Panc1 (cell line): Measurements from ENCODE around the gene CDKN2D. TPM values are rescaled to one million over a fixed set of nuclear protein-coding genes. Genes with fewer than 3 reads are reported as not detected.

Experiments
- ATAC-seq: fragments of 200-7000 bp; cut with Tn5 transposase; 2 replicates; pipeline ENCODE4 v1.9.1; 2020; ENCODE audit warnings: mild to moderate bottlenecking, moderate library complexity
- BruUV-seq: library from RNA; stranded (reverse); fragments of 400-500 nt; replicated peaks from 2 replicates; lab custom pipeline; 2021; lab: Mats Ljungman, UMichigan
- CTCF ChIA-PET: fragments of 300-600 bp; sonication (Branson Sonifier 250); formaldehyde crosslinking; loops from one replicate; lab custom pipeline; 2022; ENCODE audit warnings: antibody characterized with exemption; lab: Charles Lee
- POLR2A ChIA-PET: fragments of 300-600 bp; sonication (Branson Sonifier 250); formaldehyde crosslinking; loops from one replicate; lab custom pipeline; 2022; ENCODE audit warnings: antibody characterized with exemption; lab: Charles Lee
- DNase-seq: peaks from one replicate; pipeline ENCODE4 v3.0.0-alpha.2; 2010; ENCODE audit warnings: low read depth, low spot score
- H3K27ac ChIP-seq: 2 replicates; pipeline ENCODE4 v1.5.1; 2011; ENCODE audit warnings: mild to moderate bottlenecking, low read length, inconsistent platforms
- H3K27me3 ChIP-seq: fragments of 200-500 bp; sonication (Bioruptor generic); 2 replicates; pipeline ENCODE4 v1.6.0; 2014; ENCODE audit warnings: low read length, inconsistent platforms; ENCODE audit not compliant: control insufficient read depth, insufficient read depth
- H3K36me3 ChIP-seq: fragments of 200-500 bp; sonication (Bioruptor generic); 2 replicates; pipeline ENCODE4 v1.5.1; 2014; ENCODE audit warnings: inconsistent platforms, mild to moderate bottlenecking, low read length, moderate library complexity; ENCODE audit not compliant: control insufficient read depth, insufficient read depth
- H3K4me1 ChIP-seq: 2 replicates; pipeline ENCODE4 v1.5.1; 2011; ENCODE audit warnings: inconsistent platforms, mild to moderate bottlenecking, low read length, moderate library complexity; ENCODE audit not compliant: control insufficient read depth, insufficient read depth
- H3K4me3 ChIP-seq, 2 experiments: 2 replicates each; pipeline ENCODE4 v1.5.1; 2011 to 2012; ENCODE audit warnings: low read depth in 2 of 2, low read length in 2 of 2, mild to moderate bottlenecking in 2 of 2, inconsistent platforms in 1 of 2, moderate library complexity in 1 of 2
- H3K9me3 ChIP-seq: fragments of 200-500 bp; sonication (Bioruptor generic); 2 replicates; pipeline ENCODE4 v1.5.1; 2014; ENCODE audit warnings: low read depth, mild to moderate bottlenecking, inconsistent platforms, low read length, moderate library complexity; ENCODE audit not compliant: control insufficient read depth, insufficient read depth
- POLR2AphosphoS5 ChIP-seq: IDR thresholded peaks from 2 replicates; pipeline ENCODE4 v1.6.1; 2012; ENCODE audit warnings: mild to moderate bottlenecking, low read depth, low read length, moderate library complexity
- SIN3A ChIP-seq: IDR thresholded peaks from 2 replicates; pipeline ENCODE4 v1.6.1; 2012; ENCODE audit warnings: low read depth, mild to moderate bottlenecking, low read length, moderate library complexity, borderline replicate concordance; ENCODE audit not compliant: insufficient read depth
- TCF7L2 ChIP-seq: IDR thresholded peaks from 2 replicates; pipeline ENCODE4 v1.6.1; 2011; ENCODE audit warnings: mild to moderate bottlenecking, low read depth, low read length, inconsistent platforms
- in situ Hi-C: cut with HindIII; loops from 2 replicates; pipeline ENCODE4 v1.10.0; 2016; ENCODE audit warnings: low sequenced_read_pairs, low pct_unique_long_range_greater_than_20kb
- intact Hi-C: fragments of 100-400 bp; cut with micrococcal nuclease; formaldehyde crosslinking; loops from one replicate; pipeline ENCODE4 v1.10.0; 2022; ENCODE audit not compliant: unreplicated experiment
- total RNA-seq: library from RNA; stranded (reverse); gene quantifications from one replicate; pipeline ENCODE4 v1.2.1, GENCODE V29; 2021; ENCODE audit not compliant: unreplicated experiment
- TF ChIP-seq, protein P1 (sequence below), 2 experiments: IDR thresholded peaks; 2 replicates each; pipeline ENCODE4 v1.6.1; 2011 to 2012; ENCODE audit warnings: low read depth in 2 of 2, control low read depth in 1 of 2, low read length in 1 of 2, mild to moderate bottlenecking in 1 of 2, moderate library complexity in 1 of 2; ENCODE audit not compliant: insufficient read depth in 1 of 2
- TF ChIP-seq, protein P2 (sequence below): fragments of 450-650 bp; IDR thresholded peaks from 2 replicates; pipeline ENCODE4 v1.5.1; 2017; ENCODE audit warnings: mild to moderate bottlenecking

The CDKN2D gene
- total RNA-seq, 1 experiment from 2014 or later, result 7.3 TPM

DNA sequence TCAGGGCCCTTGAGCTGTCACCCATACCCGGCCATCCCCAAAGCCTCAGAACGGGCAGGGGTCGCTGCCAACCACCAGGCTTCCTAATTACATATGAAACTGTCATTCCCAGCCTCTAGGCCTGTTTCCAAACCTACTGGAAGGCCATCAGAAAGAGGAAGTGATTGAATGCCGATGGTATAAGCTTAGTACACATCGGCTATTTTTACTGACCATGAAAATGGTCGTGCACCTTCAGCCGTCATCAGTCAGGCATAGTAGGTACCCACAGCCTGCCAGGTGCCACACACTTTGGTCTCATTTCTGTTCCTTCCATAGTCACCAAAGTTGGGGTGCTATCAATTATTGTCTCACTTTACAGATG lies 13.2 kb downstream of the CDKN2D start:
- DNase-seq (no peak), ATAC-seq (no peak)
- intact Hi-C loops, result no loop called here
- Histone ChIP-seq H3K36me3 (peaks cover 3% of the 10 kb centered on the region; the same call in 1 of the 2 replicates), H3K4me1 (no peaks in the 10 kb centered on the region), H3K4me3 (no peak overlapping the region), H3K27ac (no peak overlapping the region), H3K27me3 (no peaks in the 10 kb centered on the region), H3K9me3 (no peaks in the 10 kb centered on the region)
- POLR2A ChIA-PET, result no interaction called here
- in situ Hi-C loops, result no loop called here
- CTCF ChIA-PET, result no interaction called here
- TF ChIP-seq, protein P1, sequence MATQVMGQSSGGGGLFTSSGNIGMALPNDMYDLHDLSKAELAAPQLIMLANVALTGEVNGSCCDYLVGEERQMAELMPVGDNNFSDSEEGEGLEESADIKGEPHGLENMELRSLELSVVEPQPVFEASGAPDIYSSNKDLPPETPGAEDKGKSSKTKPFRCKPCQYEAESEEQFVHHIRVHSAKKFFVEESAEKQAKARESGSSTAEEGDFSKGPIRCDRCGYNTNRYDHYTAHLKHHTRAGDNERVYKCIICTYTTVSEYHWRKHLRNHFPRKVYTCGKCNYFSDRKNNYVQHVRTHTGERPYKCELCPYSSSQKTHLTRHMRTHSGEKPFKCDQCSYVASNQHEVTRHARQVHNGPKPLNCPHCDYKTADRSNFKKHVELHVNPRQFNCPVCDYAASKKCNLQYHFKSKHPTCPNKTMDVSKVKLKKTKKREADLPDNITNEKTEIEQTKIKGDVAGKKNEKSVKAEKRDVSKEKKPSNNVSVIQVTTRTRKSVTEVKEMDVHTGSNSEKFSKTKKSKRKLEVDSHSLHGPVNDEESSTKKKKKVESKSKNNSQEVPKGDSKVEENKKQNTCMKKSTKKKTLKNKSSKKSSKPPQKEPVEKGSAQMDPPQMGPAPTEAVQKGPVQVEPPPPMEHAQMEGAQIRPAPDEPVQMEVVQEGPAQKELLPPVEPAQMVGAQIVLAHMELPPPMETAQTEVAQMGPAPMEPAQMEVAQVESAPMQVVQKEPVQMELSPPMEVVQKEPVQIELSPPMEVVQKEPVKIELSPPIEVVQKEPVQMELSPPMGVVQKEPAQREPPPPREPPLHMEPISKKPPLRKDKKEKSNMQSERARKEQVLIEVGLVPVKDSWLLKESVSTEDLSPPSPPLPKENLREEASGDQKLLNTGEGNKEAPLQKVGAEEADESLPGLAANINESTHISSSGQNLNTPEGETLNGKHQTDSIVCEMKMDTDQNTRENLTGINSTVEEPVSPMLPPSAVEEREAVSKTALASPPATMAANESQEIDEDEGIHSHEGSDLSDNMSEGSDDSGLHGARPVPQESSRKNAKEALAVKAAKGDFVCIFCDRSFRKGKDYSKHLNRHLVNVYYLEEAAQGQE (IDR thresholded peaks at IDR 0.05; ENCODE audit: insufficient read depth in 1 of 2, low read depth in 2 of 2, low read length in 1 of 2), result no peak
- TF ChIP-seq POLR2AphosphoS5, result no peak
- TF ChIP-seq, protein P2, sequence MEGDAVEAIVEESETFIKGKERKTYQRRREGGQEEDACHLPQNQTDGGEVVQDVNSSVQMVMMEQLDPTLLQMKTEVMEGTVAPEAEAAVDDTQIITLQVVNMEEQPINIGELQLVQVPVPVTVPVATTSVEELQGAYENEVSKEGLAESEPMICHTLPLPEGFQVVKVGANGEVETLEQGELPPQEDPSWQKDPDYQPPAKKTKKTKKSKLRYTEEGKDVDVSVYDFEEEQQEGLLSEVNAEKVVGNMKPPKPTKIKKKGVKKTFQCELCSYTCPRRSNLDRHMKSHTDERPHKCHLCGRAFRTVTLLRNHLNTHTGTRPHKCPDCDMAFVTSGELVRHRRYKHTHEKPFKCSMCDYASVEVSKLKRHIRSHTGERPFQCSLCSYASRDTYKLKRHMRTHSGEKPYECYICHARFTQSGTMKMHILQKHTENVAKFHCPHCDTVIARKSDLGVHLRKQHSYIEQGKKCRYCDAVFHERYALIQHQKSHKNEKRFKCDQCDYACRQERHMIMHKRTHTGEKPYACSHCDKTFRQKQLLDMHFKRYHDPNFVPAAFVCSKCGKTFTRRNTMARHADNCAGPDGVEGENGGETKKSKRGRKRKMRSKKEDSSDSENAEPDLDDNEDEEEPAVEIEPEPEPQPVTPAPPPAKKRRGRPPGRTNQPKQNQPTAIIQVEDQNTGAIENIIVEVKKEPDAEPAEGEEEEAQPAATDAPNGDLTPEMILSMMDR, result no peak
- TF ChIP-seq SIN3A, result no peak
- TF ChIP-seq TCF7L2, result no peak
- BruUV-seq, result no TSS peak

DNA sequence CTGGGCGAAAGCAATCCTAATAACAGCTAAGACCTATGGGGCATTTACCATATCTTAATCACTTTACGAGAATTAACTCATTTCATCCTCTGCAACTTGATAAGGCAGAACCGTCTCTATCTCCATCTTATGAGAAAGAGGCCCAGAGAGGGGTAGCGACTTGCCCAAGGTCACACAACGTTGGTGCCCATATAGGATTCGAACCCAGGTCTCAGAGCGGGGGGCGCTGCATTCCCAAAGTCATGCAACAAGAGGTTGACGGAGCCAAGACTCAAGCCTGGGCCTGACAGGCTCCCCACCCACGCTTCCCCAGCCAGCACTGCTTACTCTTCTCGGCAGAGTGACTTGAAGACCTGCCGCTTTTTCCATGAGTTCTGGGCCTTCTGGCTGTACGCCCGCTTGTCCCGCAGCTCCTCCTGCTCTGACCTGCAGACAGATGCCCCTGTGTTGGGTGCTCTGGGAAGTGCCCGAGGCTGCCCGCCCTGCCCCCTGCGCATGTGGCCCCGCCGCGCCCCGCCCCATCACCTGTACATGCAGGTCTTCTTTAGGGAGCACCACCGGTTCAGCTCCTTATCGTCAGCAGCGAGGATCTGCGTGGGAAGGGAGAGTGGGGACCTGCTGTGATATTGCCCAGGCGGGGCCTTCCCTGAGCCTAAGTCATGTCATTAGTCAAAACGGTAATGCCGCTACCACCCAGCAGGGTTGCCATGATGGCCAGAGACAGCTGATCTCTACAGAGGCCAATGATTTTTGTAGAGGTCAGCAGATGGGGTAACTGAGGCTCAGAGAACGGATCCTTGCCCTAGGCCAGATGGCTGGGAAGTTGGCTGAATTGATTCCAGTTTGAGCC lies 13.8 kb downstream of the CDKN2D start:
- H3K9me3 ChIP-seq, result no peaks in the 10 kb centered on the region
- no peak overlapping the region for H3K4me3 ChIP-seq
- in situ Hi-C loops, result no loop called here
- no TSS peak for BruUV-seq
- ATAC-seq (no peak), DNase-seq (no peak)
- ChIA-PET POLR2A (no interaction called here), CTCF (no interaction called here)
- intact Hi-C loops, result no loop called here
- peaks cover 3% of the 10 kb centered on the region; the same call in 1 of the 2 replicates for H3K36me3 ChIP-seq
- no peak overlapping the region for H3K27ac ChIP-seq
- H3K27me3 ChIP-seq, result no peaks in the 10 kb centered on the region
- no peak for TF ChIP-seq TCF7L2
- TF ChIP-seq, protein P2, result no peak
- TF ChIP-seq SIN3A, result no peak
- TF ChIP-seq, protein P1 (IDR thresholded peaks at IDR 0.05; ENCODE audit: insufficient read depth in 1 of 2, low read depth in 2 of 2, low read length in 1 of 2), result no peak
- no peak for TF ChIP-seq POLR2AphosphoS5
- no peaks in the 10 kb centered on the region for H3K4me1 ChIP-seq
